H1 (cell line): ENCODE data around the gene NDUFAB1. TPM values are rescaled to one million over a fixed set of nuclear protein-coding genes. Genes with fewer than 3 reads are reported as not detected.

ENCODE experiments used
- CTCF ChIA-PET: fragments of 300-600 bp; sonication (Branson Sonifier 250); formaldehyde crosslinking; loops from one replicate; lab custom pipeline; 2021; ENCODE audit not compliant: partially characterized antibody; lab: Charles Lee
- POLR2A ChIA-PET: fragments of 300-600 bp; sonication (Branson Sonifier 250); formaldehyde crosslinking; loops from one replicate; lab custom pipeline; 2021; ENCODE audit warnings: inconsistent platforms; ENCODE audit not compliant: partially characterized antibody; lab: Charles Lee
- DNase-seq, 2 experiments: peaks; one replicate each; pipeline versions ENCODE4 v3.0.0 to v3.0.0-alpha.2; 2010 to 2022; ENCODE audit warnings: low spot score in 2 of 2, low read depth in 1 of 2, mixed read lengths in 1 of 2
- FAIRE-seq: peaks from 2 replicates; lab custom pipeline; 2011; peaks lifted over from hg19 to GRCh38; lab: Jason Lieb, UNC
- H2AFZ ChIP-seq: 2 replicates; pipeline ENCODE4 v1.8.1; 2012; ENCODE audit warnings: low read length, inconsistent platforms
- H2AK5ac ChIP-seq: 2 replicates; pipeline ENCODE4 v1.6.1; 2013; ENCODE audit warnings: low read depth, low read length
- H2BK120ac ChIP-seq: replicated peaks from 2 replicates; pipeline ENCODE3; 2013; ENCODE audit warnings: low read depth, low read length, inconsistent platforms
- H2BK12ac ChIP-seq: 2 replicates; pipeline ENCODE4 v1.6.1; 2013; ENCODE audit warnings: low read depth, low read length
- H2BK15ac ChIP-seq: 2 replicates; pipeline ENCODE4 v1.6.1; 2013; ENCODE audit warnings: low read length
- H2BK20ac ChIP-seq: 2 replicates; pipeline ENCODE4 v1.6.1; 2013; ENCODE audit warnings: low read length
- H2BK5ac ChIP-seq: 2 replicates; pipeline ENCODE4 v1.6.1; 2013; ENCODE audit warnings: low read depth, low read length
- H3K14ac ChIP-seq: 2 replicates; pipeline ENCODE4 v1.6.1; 2013; ENCODE audit warnings: inconsistent platforms; ENCODE audit not compliant: insufficient read length
- H3K18ac ChIP-seq: 2 replicates; pipeline ENCODE4 v1.6.1; 2013; ENCODE audit warnings: low read length; ENCODE audit errors: extremely low read depth
- H3K23ac ChIP-seq: 2 replicates; pipeline ENCODE4 v1.6.1; 2013; ENCODE audit warnings: inconsistent platforms; ENCODE audit not compliant: insufficient read length
- H3K23me2 ChIP-seq: 2 replicates; pipeline ENCODE4 v1.6.1; 2013; ENCODE audit warnings: low read depth, low read length
- H3K27ac ChIP-seq: 2 replicates; pipeline ENCODE4 v1.6.1; 2011; ENCODE audit warnings: low read depth, low read length, inconsistent platforms
- H3K27me3 ChIP-seq, 4 experiments: replicated peaks in 1 of 4; 1 replicate in 1 of 4; 2 replicates in 3 of 4; pipeline versions ENCODE4 v1.6.1 to v1.8.1; 2011 to 2013; ENCODE audit warnings: low read length in 3 of 4, mild to moderate bottlenecking in 3 of 4, inconsistent platforms in 2 of 4, mixed read lengths in 2 of 4, moderate library complexity in 1 of 4; ENCODE audit not compliant: control insufficient read depth in 3 of 4, insufficient read depth in 3 of 4; ENCODE audit errors: extremely low read depth in 1 of 4
- H3K36me3 ChIP-seq, 4 experiments: 2 replicates each; pipeline versions ENCODE4 v1.6.1 to v1.8.1; 2011 to 2013; ENCODE audit warnings: mild to moderate bottlenecking in 4 of 4, low read length in 3 of 4, moderate library complexity in 2 of 4, control low read depth in 1 of 4, inconsistent platforms in 1 of 4; ENCODE audit not compliant: insufficient read depth in 4 of 4, control insufficient read depth in 2 of 4
- H3K4ac ChIP-seq: replicated peaks from 2 replicates; pipeline ENCODE3; 2013; ENCODE audit warnings: low read length, low read depth, mixed read lengths, inconsistent platforms; ENCODE audit not compliant: insufficient read length
- H3K4me1 ChIP-seq, 4 experiments: replicated peaks in 1 of 4; 1 replicate in 1 of 4; 2 replicates in 3 of 4; pipeline versions ENCODE4 v1.6.1 to v1.8.1; 2011 to 2013; ENCODE audit warnings: low read length in 3 of 4, inconsistent platforms in 2 of 4, mixed read lengths in 1 of 4; ENCODE audit not compliant: insufficient read depth in 4 of 4, control insufficient read depth in 3 of 4
- H3K4me2 ChIP-seq, 2 experiments: 2 replicates each; pipeline versions ENCODE4 v1.6.1 to v1.8.1; 2011 to 2013; ENCODE audit warnings: low read depth in 2 of 2, low read length in 2 of 2, control low read depth in 1 of 2, inconsistent platforms in 1 of 2, mild to moderate bottlenecking in 1 of 2; ENCODE audit not compliant: insufficient read depth in 1 of 2
- H3K4me3 ChIP-seq, 4 experiments: fragments of 200-600, 300-600 bp in 1 of 4; sonication (generic), shearing (Covaris generic), sonication (Bioruptor Twin) in 1 of 4; 2 replicates each; pipeline versions ENCODE4 v1.5.1 to v1.8.1; 2011 to 2016; ENCODE audit warnings: low read length in 4 of 4, low read depth in 3 of 4, control low read depth in 2 of 4, inconsistent platforms in 2 of 4, mild to moderate bottlenecking in 2 of 4, mixed read lengths in 1 of 4, moderate library complexity in 1 of 4; ENCODE audit not compliant: insufficient read depth in 2 of 4; ENCODE audit errors: extremely low read depth in 1 of 4
- H3K56ac ChIP-seq: replicated peaks from 2 replicates; pipeline ENCODE3; 2013; ENCODE audit warnings: low read depth, mild to moderate bottlenecking, mixed read lengths, low read length, inconsistent platforms; ENCODE audit not compliant: insufficient read length
- H3K79me1 ChIP-seq: 2 replicates; pipeline ENCODE4 v1.6.1; 2013; ENCODE audit warnings: low read depth, low read length, control low read depth
- H3K79me2 ChIP-seq, 2 experiments: 2 replicates each; pipeline versions ENCODE4 v1.6.1 to v1.8.1; 2012 to 2013; ENCODE audit warnings: low read length in 2 of 2, mild to moderate bottlenecking in 2 of 2, inconsistent platforms in 1 of 2; ENCODE audit not compliant: insufficient read depth in 2 of 2, control insufficient read depth in 1 of 2
- H3K9ac ChIP-seq, 4 experiments: replicated peaks in 1 of 4; 1 replicate in 1 of 4; 2 replicates in 3 of 4; pipeline versions ENCODE4 v1.6.1 to v1.8.1; 2011 to 2013; ENCODE audit warnings: low read depth in 3 of 4, low read length in 3 of 4, control low read depth in 2 of 4, mild to moderate bottlenecking in 2 of 4, moderate library complexity in 2 of 4, inconsistent platforms in 1 of 4; ENCODE audit errors: extremely low read depth in 1 of 4
- H3K9me3 ChIP-seq, 2 experiments: 2 replicates each; pipeline versions ENCODE4 v1.6.1 to v1.8.1; 2012 to 2013; ENCODE audit warnings: mild to moderate bottlenecking in 2 of 2, moderate library complexity in 2 of 2, control low read depth in 1 of 2, inconsistent platforms in 1 of 2, low read depth in 1 of 2, low read length in 1 of 2, mixed read lengths in 1 of 2; ENCODE audit not compliant: insufficient read depth in 2 of 2
- H4K20me1 ChIP-seq, 2 experiments: replicated peaks in 1 of 2; 2 replicates each; pipeline versions ENCODE3 to v1.8.1; 2011 to 2013; ENCODE audit warnings: inconsistent platforms in 2 of 2, low read length in 2 of 2, mild to moderate bottlenecking in 1 of 2; ENCODE audit not compliant: insufficient read depth in 2 of 2, control insufficient read depth in 1 of 2
- H4K5ac ChIP-seq: 2 replicates; pipeline ENCODE4 v1.6.1; 2013; ENCODE audit warnings: low read length, low read depth, mixed read lengths, inconsistent platforms; ENCODE audit not compliant: insufficient read length
- H4K8ac ChIP-seq: 2 replicates; pipeline ENCODE4 v1.8.0; 2013; ENCODE audit warnings: mild to moderate bottlenecking, moderate library complexity, low read length, inconsistent platforms; ENCODE audit not compliant: insufficient read depth; ENCODE audit errors: extremely low read depth
- H4K91ac ChIP-seq: replicated peaks from 2 replicates; pipeline ENCODE3; 2013; ENCODE audit warnings: low read length, mixed read lengths, inconsistent platforms; ENCODE audit not compliant: insufficient read length
- CBX8 ChIP-seq: fragments of 300-800, 300-1000 bp; sonication (generic); IDR thresholded peaks from 2 replicates; pipeline ENCODE4 v1.7.1; 2016; ENCODE audit warnings: low read depth, low read length, borderline replicate concordance
- CHD2 ChIP-seq: IDR thresholded peaks from 2 replicates; pipeline ENCODE4 v1.6.1; 2012; ENCODE audit warnings: low read length, improper control_type of control experiment
- CTBP2 ChIP-seq: IDR thresholded peaks from 2 replicates; pipeline ENCODE4 v1.7.0; 2011; ENCODE audit warnings: borderline replicate concordance, mild to moderate bottlenecking, moderate library complexity, mixed read lengths, low read length; ENCODE audit not compliant: insufficient read depth, insufficient read length
- CTCF ChIP-seq, 3 experiments: IDR thresholded peaks; 1 replicate in 2 of 3; 2 replicates in 1 of 3; pipeline versions ENCODE4 v1.5.1 to v1.6.1; 2011; ENCODE audit warnings: low read length in 3 of 3, mild to moderate bottlenecking in 3 of 3, inconsistent platforms in 2 of 3, low read depth in 1 of 3, moderate library complexity in 1 of 3; ENCODE audit not compliant: insufficient read depth in 1 of 3; ENCODE audit errors: control extremely low read depth in 1 of 3
- JUN ChIP-seq: IDR thresholded peaks from 2 replicates; pipeline ENCODE4 v1.6.1; 2011; ENCODE audit warnings: low read depth, mild to moderate bottlenecking, improper control_type of control experiment, low read length
- KDM4A ChIP-seq: IDR thresholded peaks from one replicate; pipeline ENCODE4 v1.7.1; 2012; ENCODE audit warnings: low read depth, mild to moderate bottlenecking, moderate library complexity, low read length, inconsistent platforms; ENCODE audit not compliant: severe bottlenecking
- POU5F1 ChIP-seq: IDR thresholded peaks from 2 replicates; pipeline ENCODE4 v1.6.1; 2011; ENCODE audit warnings: low read depth, mild to moderate bottlenecking, low read length, moderate library complexity
- RAD21 ChIP-seq, 2 experiments: IDR thresholded peaks in 1 of 2; conservative IDR thresholded peaks in 1 of 2; 2 replicates each; pipeline ENCODE4 v1.6.1; 2011; ENCODE audit warnings: low read depth in 2 of 2, low read length in 2 of 2, improper control_type of control experiment in 1 of 2, inconsistent platforms in 1 of 2, mild to moderate bottlenecking in 1 of 2, moderate library complexity in 1 of 2
- SIRT6 ChIP-seq: IDR thresholded peaks from one replicate; pipeline ENCODE4 v1.7.1; 2012; ENCODE audit warnings: low read length, inconsistent platforms
- SIX5 ChIP-seq: IDR thresholded peaks from 2 replicates; pipeline ENCODE4 v1.6.1; 2011; ENCODE audit warnings: mild to moderate bottlenecking, low read depth, low read length
- SP2 ChIP-seq: IDR thresholded peaks from 2 replicates; pipeline ENCODE4 v1.6.1; 2012; ENCODE audit warnings: mild to moderate bottlenecking, low read length, inconsistent platforms
- ZNF274 ChIP-seq: IDR thresholded peaks from 2 replicates; pipeline ENCODE4 v1.7.0; 2012; ENCODE audit warnings: low read length, borderline replicate concordance; ENCODE audit errors: extremely low read depth
- WGBS, 2 experiments: shearing (Covaris generic) in 1 of 2; methylation state at CpG; one replicate each; pipeline versions ENCODE4 v1.1.6 to v1.1.7; 2013 to 2015; ENCODE audit warnings: low lambda C conversion rate in 2 of 2, mixed read lengths in 2 of 2, inconsistent platforms in 1 of 2, low coverage in 1 of 2, missing lambda C conversion rate in 1 of 2; ENCODE audit not compliant: insufficient replicate concordance in 2 of 2, insufficient coverage in 1 of 2, insufficient read length in 1 of 2; ENCODE audit errors: extremely low coverage in 1 of 2, missing lambda C conversion rate in 1 of 2; 5-methylcytosine and 5-hydroxymethylcytosine counted together
- polyA plus RNA-seq, 7 experiments: library from polyadenylated mRNA; depleted of rRNA in 3 of 7; stranded (reverse) in 5 of 7; unstranded in 2 of 7; fragments of >200 nt in 5 of 7; fragments of 200-250 nt in 2 of 7; gene quantifications; 1 replicate in 5 of 7; 2 replicates in 1 of 7; 4 replicates in 1 of 7; pipeline versions ENCODE4 v1.2.1 to v1.2.3, GENCODE V29; 2011 to 2013; ENCODE audit warnings: missing spikeins in 2 of 7, mixed read lengths in 2 of 7
- total RNA-seq: library from RNA; stranded (reverse); fragmentation: NEBNext Ultra II Directional; extraction: Animal tissue kit (Norgen Biotek cat#: 25700); gene quantifications from 2 replicates; pipeline ENCODE4 v1.2.1, GENCODE V29; 2021

NDUFAB1 gene
- total and polyA plus RNA-seq, 2 of the 8 experiments (the other 6 are each of a cell fraction or from before 2014, with no cell fraction given) = 135 to 294 TPM

DNA sequence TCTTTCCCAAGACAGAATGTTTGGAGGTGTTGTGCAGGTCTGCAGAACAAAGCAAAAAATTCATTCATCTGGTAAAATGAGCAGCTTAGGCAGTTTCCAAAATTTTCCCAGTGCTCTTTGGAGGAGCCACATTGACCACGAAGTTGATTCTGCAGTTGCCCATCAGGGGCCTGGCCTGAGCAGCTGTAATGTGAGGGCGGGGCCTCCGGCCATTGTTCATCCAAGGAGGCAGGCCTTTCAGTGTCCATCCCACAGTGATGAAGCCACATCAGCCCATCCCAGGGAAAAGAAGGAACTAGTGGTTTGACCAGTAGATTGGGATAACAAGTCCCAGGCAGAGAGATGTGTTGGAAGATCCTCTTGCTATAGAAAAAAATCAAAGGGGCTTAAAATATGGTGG is 28.5 kb downstream of the NDUFAB1 start:
- no peak for FAIRE-seq
- CTCF ChIA-PET = no interaction called here
- TF ChIP-seq ZNF274 (no peak), CBX8 (no peak), CTCF (IDR thresholded peaks at IDR 0.05; ENCODE audit: control extremely low read depth in 1 of 3, insufficient read depth in 1 of 3, low read depth in 1 of 3, low read length in 3 of 3) (no peak), KDM4A (no peak), SP2 (no peak), POU5F1 (no peak), SIRT6 (no peak), SIX5 (no peak), JUN (no peak), CTBP2 (no peak), CHD2 (no peak), RAD21 (IDR thresholded peaks at IDR 0.05 in 1 of 2, conservative IDR thresholded peaks at IDR 0.05 in 1 of 2; ENCODE audit: low read depth in 2 of 2, low read length in 2 of 2) (no peak)

More for the DNA sequence above, 28.5 kb downstream of the NDUFAB1 start:
- no peak for DNase-seq
- H3K4me3 ChIP-seq = no peak overlapping the region
- H2AFZ ChIP-seq = no peak overlapping the region
- H3K23ac ChIP-seq = no peak overlapping the region
- no peaks in the 10 kb centered on the region for H3K79me2 ChIP-seq
- H3K56ac ChIP-seq = no peak overlapping the region
- 88% methylated on average over 3 of the region's 3 CpGs; no CpG with 5 or more reads in 1 of the 2 experiments for WGBS, 2 experiments
- H2BK15ac ChIP-seq = no peak overlapping the region
- H3K9me3 ChIP-seq = no peaks in the 10 kb centered on the region
- H3K4me2 ChIP-seq = no peak overlapping the region
- no peak overlapping the region for H2BK12ac ChIP-seq
- H3K9ac ChIP-seq = no peak overlapping the region
- no peak overlapping the region for H4K8ac ChIP-seq
- no peaks in the 10 kb centered on the region for H3K23me2 ChIP-seq
- no peak overlapping the region for H2BK120ac ChIP-seq
- H4K5ac ChIP-seq = no peak overlapping the region
- H2BK5ac ChIP-seq = no peak overlapping the region
- no peak overlapping the region for H4K91ac ChIP-seq
- H3K4me1 ChIP-seq = no peaks in the 10 kb centered on the region
- H3K79me1 ChIP-seq = no peaks in the 10 kb centered on the region
- POLR2A ChIA-PET = interaction anchor here (0.6 to 6.8 kb wide), 3 partner anchors 9 to 12 kb away, joined by 5 to 38 read pairs (median 8); partner anchors contain the start of genes EARS2 and UBFD1
- no peak overlapping the region for H2AK5ac ChIP-seq
- H3K18ac ChIP-seq = no peak overlapping the region
- H3K27ac ChIP-seq = no peak overlapping the region
- no peak overlapping the region for H2BK20ac ChIP-seq
- H3K4ac ChIP-seq = no peak overlapping the region
- H3K27me3 ChIP-seq = no peaks in the 10 kb centered on the region
- H3K36me3 ChIP-seq = peaks cover 46 to 81% (median 66%) of the 10 kb centered on the region in 4 experiments
- no peak overlapping the region for H3K14ac ChIP-seq
- peaks cover 2 to 3% of the 10 kb centered on the region in 2 experiments for H4K20me1 ChIP-seq
